ENCODE results near the gene FFAR4.

Gene FFAR4

DNA sequence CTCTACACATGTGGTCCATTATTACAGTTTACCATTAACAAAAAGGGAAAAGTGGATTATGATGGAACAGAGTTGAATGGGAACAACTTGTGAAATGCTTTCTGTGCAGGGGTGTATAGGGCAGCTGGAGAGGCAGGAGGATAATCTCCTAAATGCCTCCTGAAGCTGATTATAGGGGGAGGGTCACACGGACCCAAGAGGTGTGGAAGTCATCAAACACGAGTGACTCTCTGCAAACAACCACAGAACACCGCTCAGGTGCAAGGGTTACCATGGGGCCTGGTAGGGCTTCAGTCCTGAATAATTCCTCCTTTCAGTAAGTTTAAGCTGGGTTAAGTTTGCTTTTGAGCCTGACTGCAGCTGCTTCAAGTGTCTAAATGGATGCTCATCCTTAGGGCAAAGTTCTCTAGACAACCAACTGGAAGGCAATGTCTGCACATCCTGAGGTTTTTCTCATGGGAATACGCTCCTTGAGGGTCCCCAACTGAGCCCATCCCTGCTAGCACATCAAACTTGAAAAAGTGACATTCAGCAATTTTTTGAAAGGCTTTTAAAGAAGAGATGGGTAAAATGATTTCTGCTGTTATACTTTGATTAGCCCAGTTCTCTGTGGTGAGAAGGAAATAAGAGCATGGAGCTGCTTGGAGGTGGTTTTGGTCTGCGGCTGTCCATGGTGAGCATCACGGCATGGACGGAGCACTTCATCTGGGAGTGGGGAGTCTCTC, 47.8 kb downstream of the FFAR4 start:
- TF ChIP-seq SUZ12 (IDR thresholded peaks at IDR 0.05; ENCODE audit: extremely low read depth, insufficient read depth, insufficient read length) = no peak
- TF ChIP-seq ZNF274 (IDR thresholded peaks at IDR 0.05; ENCODE audit: low read depth, low read length) = no peak
- no peak for TF ChIP-seq YY1 (IDR thresholded peaks at IDR 0.05; ENCODE audit: insufficient read depth, insufficient read length)

GRCh38 chr10:93615576-93616235, 49.2 kb downstream of the FFAR4 start:
- Histone ChIP-seq H3K9me3 (ENCODE audit: insufficient read depth, low read length) (no peaks in the 10 kb centered on the region), H3K4me3 (ENCODE audit: insufficient read length, low read depth) (no peak overlapping the region), H3K36me3 (ENCODE audit: insufficient read depth, insufficient read length, low read length) (no peaks in the 10 kb centered on the region), H3K9ac (ENCODE audit: insufficient read length, low read depth) (no peak overlapping the region), H3K4me1 (ENCODE audit: insufficient read depth, insufficient read length) (no peaks in the 10 kb centered on the region), H3K27me3 (ENCODE audit: insufficient read depth, insufficient read length) (no peaks in the 10 kb centered on the region)
- TF ChIP-seq SUZ12 (IDR thresholded peaks at IDR 0.05; ENCODE audit: extremely low read depth, insufficient read depth, insufficient read length) (no peak), ZNF274 (IDR thresholded peaks at IDR 0.05; ENCODE audit: low read depth, low read length) (no peak), YY1 (IDR thresholded peaks at IDR 0.05; ENCODE audit: insufficient read depth, insufficient read length) (no peak)
- no peak for DNase-seq (ENCODE audit: low read depth, low spot score)

More for the DNA sequence above, 47.8 kb downstream of the FFAR4 start:
- no peak overlapping the region for H3K9ac ChIP-seq (ENCODE audit: insufficient read length, low read depth)
- no peaks in the 10 kb centered on the region for H3K27me3 ChIP-seq (ENCODE audit: insufficient read depth, insufficient read length)
- no peak overlapping the region for H3K4me3 ChIP-seq (ENCODE audit: insufficient read length, low read depth)
- DNase-seq (ENCODE audit: low read depth, low spot score) = no peak
- H3K9me3 ChIP-seq (ENCODE audit: insufficient read depth, low read length) = no peaks in the 10 kb centered on the region
- H3K4me1 ChIP-seq (ENCODE audit: insufficient read depth, insufficient read length) = no peaks in the 10 kb centered on the region
- H3K36me3 ChIP-seq (ENCODE audit: insufficient read depth, insufficient read length, low read length) = no peaks in the 10 kb centered on the region

DNA sequence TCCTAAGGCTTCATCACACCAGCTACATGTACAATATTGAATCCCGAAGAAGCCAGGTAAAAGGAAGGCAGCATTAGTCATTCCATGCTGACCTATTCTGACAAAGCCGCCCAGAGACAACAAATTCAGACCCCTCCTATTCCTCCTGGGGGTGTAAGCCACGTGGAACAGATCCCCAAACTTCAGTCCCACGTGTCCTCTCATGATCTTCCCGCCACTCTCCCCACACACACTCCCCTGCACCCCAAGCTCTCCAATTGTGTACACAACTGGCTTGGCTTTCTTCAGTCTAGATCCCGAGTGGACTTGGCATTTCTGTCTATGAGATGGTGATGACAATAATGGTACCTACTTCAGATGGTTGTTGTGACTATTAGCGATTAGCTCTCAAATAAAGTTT, 54.5 kb downstream of the FFAR4 start:
- Histone ChIP-seq H3K4me3 (ENCODE audit: insufficient read length, low read depth) (no peak overlapping the region), H3K9me3 (ENCODE audit: insufficient read depth, low read length) (no peaks in the 10 kb centered on the region), H3K4me1 (ENCODE audit: insufficient read depth, insufficient read length) (no peaks in the 10 kb centered on the region), H3K27me3 (ENCODE audit: insufficient read depth, insufficient read length) (no peaks in the 10 kb centered on the region), H3K9ac (ENCODE audit: insufficient read length, low read depth) (no peak overlapping the region), H3K36me3 (ENCODE audit: insufficient read depth, insufficient read length, low read length) (no peaks in the 10 kb centered on the region)
- TF ChIP-seq ZNF274 (IDR thresholded peaks at IDR 0.05; ENCODE audit: low read depth, low read length) (no peak), SUZ12 (IDR thresholded peaks at IDR 0.05; ENCODE audit: extremely low read depth, insufficient read depth, insufficient read length) (no peak), YY1 (IDR thresholded peaks at IDR 0.05; ENCODE audit: insufficient read depth, insufficient read length) (no peak)
- no peak for DNase-seq (ENCODE audit: low read depth, low spot score)

GRCh38 chr10:93622942-93623341, 56.5 kb downstream of the FFAR4 start:
- no peak for TF ChIP-seq ZNF274 (IDR thresholded peaks at IDR 0.05; ENCODE audit: low read depth, low read length)
- TF ChIP-seq YY1 (IDR thresholded peaks at IDR 0.05; ENCODE audit: insufficient read depth, insufficient read length) = no peak
- DNase-seq (ENCODE audit: low read depth, low spot score) = no peak
- Histone ChIP-seq H3K27me3 (ENCODE audit: insufficient read depth, insufficient read length) (no peaks in the 10 kb centered on the region), H3K4me1 (ENCODE audit: insufficient read depth, insufficient read length) (no peaks in the 10 kb centered on the region), H3K36me3 (ENCODE audit: insufficient read depth, insufficient read length, low read length) (no peaks in the 10 kb centered on the region), H3K9me3 (ENCODE audit: insufficient read depth, low read length) (no peaks in the 10 kb centered on the region), H3K4me3 (ENCODE audit: insufficient read length, low read depth) (no peak overlapping the region), H3K9ac (ENCODE audit: insufficient read length, low read depth) (no peak overlapping the region)

DNA sequence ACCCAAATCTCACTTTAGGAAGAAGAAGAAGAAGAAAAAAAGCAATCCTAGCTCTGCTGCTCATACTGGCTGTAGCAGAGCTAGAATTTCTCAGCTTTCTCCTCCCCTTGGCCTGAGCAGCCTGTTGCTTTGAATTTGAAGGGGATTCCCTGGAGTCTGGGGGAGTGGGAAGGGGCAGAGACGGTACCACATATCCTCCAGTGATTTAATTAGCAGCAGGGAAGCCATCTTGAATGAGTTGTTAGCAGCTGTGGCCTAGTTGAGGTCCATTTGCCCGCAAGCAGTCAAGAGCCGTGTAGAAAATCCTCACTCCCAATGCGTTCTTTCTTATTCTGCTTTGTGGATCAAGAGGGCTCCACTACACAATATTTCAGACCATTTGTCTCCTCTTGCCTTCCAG, 62.4 kb downstream of the FFAR4 start:
- Histone ChIP-seq H3K27me3 (ENCODE audit: insufficient read depth, insufficient read length) (no peaks in the 10 kb centered on the region), H3K9me3 (ENCODE audit: insufficient read depth, low read length) (no peaks in the 10 kb centered on the region), H3K4me3 (ENCODE audit: insufficient read length, low read depth) (no peak overlapping the region), H3K36me3 (ENCODE audit: insufficient read depth, insufficient read length, low read length) (no peaks in the 10 kb centered on the region), H3K4me1 (ENCODE audit: insufficient read depth, insufficient read length) (no peaks in the 10 kb centered on the region), H3K9ac (ENCODE audit: insufficient read length, low read depth) (no peak overlapping the region)
- TF ChIP-seq SUZ12 (IDR thresholded peaks at IDR 0.05; ENCODE audit: extremely low read depth, insufficient read depth, insufficient read length) (no peak), ZNF274 (IDR thresholded peaks at IDR 0.05; ENCODE audit: low read depth, low read length) (no peak), YY1 (IDR thresholded peaks at IDR 0.05; ENCODE audit: insufficient read depth, insufficient read length) (no peak)
- DNase-seq (ENCODE audit: low read depth, low spot score) = no peak

GRCh38 chr10:93629647-93630305, 63.3 kb downstream of the FFAR4 start:
- H3K27me3 ChIP-seq (ENCODE audit: insufficient read depth, insufficient read length) = no peaks in the 10 kb centered on the region
- TF ChIP-seq SUZ12 (IDR thresholded peaks at IDR 0.05; ENCODE audit: extremely low read depth, insufficient read depth, insufficient read length) = no peak
- no peak for TF ChIP-seq ZNF274 (IDR thresholded peaks at IDR 0.05; ENCODE audit: low read depth, low read length)
- H3K9me3 ChIP-seq (ENCODE audit: insufficient read depth, low read length) = no peaks in the 10 kb centered on the region
- H3K4me1 ChIP-seq (ENCODE audit: insufficient read depth, insufficient read length) = no peaks in the 10 kb centered on the region
- DNase-seq (ENCODE audit: low read depth, low spot score) = no peak
- no peak overlapping the region for H3K4me3 ChIP-seq (ENCODE audit: insufficient read length, low read depth)
- H3K36me3 ChIP-seq (ENCODE audit: insufficient read depth, insufficient read length, low read length) = no peaks in the 10 kb centered on the region
- H3K9ac ChIP-seq (ENCODE audit: insufficient read length, low read depth) = no peak overlapping the region

Measured in NT2/D1 (cell line).